ENCODE data around the gene ZNF408. TPM values are rescaled to one million over a fixed set of nuclear protein-coding genes. Genes with fewer than 3 reads are reported as not detected.

ZNF408 gene
- total and polyA plus RNA-seq, 2 of the 13 experiments (the other 11 are each of a cell fraction or from before 2014, with no cell fraction given) = 11.2 to 12.5 TPM

DNA sequence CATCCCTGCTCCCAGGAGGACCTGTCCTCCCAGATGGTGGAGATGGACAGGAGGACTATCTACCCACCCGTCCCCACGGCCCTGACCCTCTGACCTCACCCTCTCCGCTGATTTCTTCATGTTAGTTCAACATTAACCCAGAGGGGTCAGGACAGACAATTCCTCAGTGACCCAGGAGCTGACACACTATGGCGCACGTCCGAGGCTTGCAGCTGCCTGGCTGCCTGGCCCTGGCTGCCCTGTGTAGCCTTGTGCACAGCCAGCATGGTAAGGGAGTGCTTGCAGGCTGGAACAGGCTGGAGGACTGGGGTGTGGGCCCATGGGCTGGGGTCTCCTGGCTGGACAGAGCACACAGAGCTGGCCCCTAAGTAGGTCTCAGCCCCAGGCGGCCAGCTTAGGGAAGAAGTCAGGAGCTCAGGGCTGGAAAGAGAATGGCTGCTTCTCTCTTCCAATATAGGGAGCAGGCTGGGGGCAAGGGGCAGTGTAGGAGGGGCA, 18.3 kb downstream of the ZNF408 start, which contains the start of gene F2 (continued):
- TF ChIP-seq, protein P1, sequence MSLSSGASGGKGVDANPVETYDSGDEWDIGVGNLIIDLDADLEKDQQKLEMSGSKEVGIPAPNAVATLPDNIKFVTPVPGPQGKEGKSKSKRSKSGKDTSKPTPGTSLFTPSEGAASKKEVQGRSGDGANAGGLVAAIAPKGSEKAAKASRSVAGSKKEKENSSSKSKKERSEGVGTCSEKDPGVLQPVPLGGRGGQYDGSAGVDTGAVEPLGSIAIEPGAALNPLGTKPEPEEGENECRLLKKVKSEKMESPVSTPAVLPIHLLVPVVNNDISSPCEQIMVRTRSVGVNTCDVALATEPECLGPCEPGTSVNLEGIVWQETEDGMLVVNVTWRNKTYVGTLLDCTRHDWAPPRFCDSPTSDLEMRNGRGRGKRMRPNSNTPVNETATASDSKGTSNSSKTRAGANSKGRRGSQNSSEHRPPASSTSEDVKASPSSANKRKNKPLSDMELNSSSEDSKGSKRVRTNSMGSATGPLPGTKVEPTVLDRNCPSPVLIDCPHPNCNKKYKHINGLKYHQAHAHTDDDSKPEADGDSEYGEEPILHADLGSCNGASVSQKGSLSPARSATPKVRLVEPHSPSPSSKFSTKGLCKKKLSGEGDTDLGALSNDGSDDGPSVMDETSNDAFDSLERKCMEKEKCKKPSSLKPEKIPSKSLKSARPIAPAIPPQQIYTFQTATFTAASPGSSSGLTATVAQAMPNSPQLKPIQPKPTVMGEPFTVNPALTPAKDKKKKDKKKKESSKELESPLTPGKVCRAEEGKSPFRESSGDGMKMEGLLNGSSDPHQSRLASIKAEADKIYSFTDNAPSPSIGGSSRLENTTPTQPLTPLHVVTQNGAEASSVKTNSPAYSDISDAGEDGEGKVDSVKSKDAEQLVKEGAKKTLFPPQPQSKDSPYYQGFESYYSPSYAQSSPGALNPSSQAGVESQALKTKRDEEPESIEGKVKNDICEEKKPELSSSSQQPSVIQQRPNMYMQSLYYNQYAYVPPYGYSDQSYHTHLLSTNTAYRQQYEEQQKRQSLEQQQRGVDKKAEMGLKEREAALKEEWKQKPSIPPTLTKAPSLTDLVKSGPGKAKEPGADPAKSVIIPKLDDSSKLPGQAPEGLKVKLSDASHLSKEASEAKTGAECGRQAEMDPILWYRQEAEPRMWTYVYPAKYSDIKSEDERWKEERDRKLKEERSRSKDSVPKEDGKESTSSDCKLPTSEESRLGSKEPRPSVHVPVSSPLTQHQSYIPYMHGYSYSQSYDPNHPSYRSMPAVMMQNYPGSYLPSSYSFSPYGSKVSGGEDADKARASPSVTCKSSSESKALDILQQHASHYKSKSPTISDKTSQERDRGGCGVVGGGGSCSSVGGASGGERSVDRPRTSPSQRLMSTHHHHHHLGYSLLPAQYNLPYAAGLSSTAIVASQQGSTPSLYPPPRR (CRISPR knock-in tag; IDR thresholded peaks at IDR 0.05; ENCODE audit: borderline replicate concordance) = peak; percentile 92
- TF ChIP-seq ATF1 (CRISPR knock-in tag; IDR thresholded peaks at IDR 0.05) (no peak), ZNF572 (CRISPR knock-in tag; IDR thresholded peaks at IDR 0.05) (no peak), SMC3 (IDR thresholded peaks at IDR 0.05; ENCODE audit: low read length) (peak; percentile 10; the same call in 1 of the 2 replicates), MYC (CRISPR knock-in tag; IDR thresholded peaks at IDR 0.05; ENCODE audit: borderline replicate concordance) (peak; percentile 85), ZNF317 (CRISPR knock-in tag; IDR thresholded peaks at IDR 0.05) (0 out of 2 replicates have a peak, but pooled peaks have one; percentile 43), PRPF4 (IDR thresholded peaks at IDR 0.05; ENCODE audit: low read depth, low read length, poor library complexity, severe bottlenecking) (no peak), RBFOX2 (IDR thresholded peaks at IDR 0.05; ENCODE audit: low read depth, low read length) (peak; percentile 91), ZNF501 (CRISPR knock-in tag; IDR thresholded peaks at IDR 0.05) (no peak; the same call in 1 of the 2 replicates), ZNF230 (CRISPR knock-in tag; IDR thresholded peaks at IDR 0.05) (peak; percentile 89; the same call in 1 of the 2 replicates), SIN3B (IDR thresholded peaks at IDR 0.05; ENCODE audit: low read length) (no peak), SRSF1 (optimal IDR thresholded peaks at IDR 0.05; ENCODE audit: low read depth, low read length) (peak; percentile 52), MEIS2 (CRISPR knock-in tag; IDR thresholded peaks at IDR 0.05) (peak; percentile 97), DMAP1 (CRISPR knock-in tag; IDR thresholded peaks at IDR 0.05) (peak; percentile 43; the same call in 1 of the 2 replicates)
- TF ChIP-seq, protein P2, sequence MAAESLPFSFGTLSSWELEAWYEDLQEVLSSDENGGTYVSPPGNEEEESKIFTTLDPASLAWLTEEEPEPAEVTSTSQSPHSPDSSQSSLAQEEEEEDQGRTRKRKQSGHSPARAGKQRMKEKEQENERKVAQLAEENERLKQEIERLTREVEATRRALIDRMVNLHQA (CRISPR knock-in tag; IDR thresholded peaks at IDR 0.05) = no peak
- TF ChIP-seq, protein P3, sequence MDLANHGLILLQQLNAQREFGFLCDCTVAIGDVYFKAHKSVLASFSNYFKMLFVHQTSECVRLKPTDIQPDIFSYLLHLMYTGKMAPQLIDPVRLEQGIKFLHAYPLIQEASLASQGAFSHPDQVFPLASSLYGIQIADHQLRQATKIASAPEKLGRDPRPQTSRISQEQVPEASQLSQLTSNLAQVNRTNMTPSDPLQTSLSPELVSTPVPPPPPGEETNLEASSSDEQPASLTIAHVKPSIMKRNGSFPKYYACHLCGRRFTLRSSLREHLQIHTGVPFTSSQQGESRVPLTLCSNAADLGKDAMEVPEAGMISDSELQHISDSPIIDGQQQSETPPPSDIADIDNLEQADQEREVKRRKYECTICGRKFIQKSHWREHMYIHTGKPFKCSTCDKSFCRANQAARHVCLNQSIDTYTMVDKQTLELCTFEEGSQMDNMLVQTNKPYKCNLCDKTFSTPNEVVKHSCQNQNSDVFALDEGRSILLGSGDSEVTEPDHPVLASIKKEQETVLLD (CRISPR knock-in tag; IDR thresholded peaks at IDR 0.05; ENCODE audit: low read depth) = peak; percentile 39; the same call in 1 of the 2 replicates
- TF ChIP-seq, protein P4, sequence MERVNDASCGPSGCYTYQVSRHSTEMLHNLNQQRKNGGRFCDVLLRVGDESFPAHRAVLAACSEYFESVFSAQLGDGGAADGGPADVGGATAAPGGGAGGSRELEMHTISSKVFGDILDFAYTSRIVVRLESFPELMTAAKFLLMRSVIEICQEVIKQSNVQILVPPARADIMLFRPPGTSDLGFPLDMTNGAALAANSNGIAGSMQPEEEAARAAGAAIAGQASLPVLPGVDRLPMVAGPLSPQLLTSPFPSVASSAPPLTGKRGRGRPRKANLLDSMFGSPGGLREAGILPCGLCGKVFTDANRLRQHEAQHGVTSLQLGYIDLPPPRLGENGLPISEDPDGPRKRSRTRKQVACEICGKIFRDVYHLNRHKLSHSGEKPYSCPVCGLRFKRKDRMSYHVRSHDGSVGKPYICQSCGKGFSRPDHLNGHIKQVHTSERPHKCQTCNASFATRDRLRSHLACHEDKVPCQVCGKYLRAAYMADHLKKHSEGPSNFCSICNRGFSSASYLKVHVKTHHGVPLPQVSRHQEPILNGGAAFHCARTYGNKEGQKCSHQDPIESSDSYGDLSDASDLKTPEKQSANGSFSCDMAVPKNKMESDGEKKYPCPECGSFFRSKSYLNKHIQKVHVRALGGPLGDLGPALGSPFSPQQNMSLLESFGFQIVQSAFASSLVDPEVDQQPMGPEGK (CRISPR knock-in tag; IDR thresholded peaks at IDR 0.05) = peak; percentile 86
- TF ChIP-seq, protein P5, sequence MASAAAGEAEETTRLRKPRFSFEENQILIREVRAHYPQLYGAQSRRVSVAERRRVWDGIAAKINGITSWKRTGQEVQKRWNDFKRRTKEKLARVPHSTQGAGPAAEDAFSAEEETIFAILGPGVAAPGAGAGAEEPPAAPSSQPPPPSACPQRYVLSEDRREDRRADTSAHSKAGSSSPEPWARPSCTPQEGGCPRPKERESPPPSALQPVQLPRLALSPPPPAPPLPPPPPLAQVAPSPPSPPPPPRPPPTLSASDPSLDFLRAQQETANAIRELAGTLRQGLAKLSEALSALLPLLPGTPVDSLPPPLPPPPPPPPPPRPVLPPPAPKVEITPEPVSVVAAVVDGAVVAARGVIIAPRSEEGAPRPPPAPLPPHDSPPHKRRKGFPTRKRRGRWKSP (CRISPR knock-in tag; IDR thresholded peaks at IDR 0.05) = 0 out of 2 replicates have a peak, but pooled peaks have one; percentile 57
- TF ChIP-seq, protein P6, sequence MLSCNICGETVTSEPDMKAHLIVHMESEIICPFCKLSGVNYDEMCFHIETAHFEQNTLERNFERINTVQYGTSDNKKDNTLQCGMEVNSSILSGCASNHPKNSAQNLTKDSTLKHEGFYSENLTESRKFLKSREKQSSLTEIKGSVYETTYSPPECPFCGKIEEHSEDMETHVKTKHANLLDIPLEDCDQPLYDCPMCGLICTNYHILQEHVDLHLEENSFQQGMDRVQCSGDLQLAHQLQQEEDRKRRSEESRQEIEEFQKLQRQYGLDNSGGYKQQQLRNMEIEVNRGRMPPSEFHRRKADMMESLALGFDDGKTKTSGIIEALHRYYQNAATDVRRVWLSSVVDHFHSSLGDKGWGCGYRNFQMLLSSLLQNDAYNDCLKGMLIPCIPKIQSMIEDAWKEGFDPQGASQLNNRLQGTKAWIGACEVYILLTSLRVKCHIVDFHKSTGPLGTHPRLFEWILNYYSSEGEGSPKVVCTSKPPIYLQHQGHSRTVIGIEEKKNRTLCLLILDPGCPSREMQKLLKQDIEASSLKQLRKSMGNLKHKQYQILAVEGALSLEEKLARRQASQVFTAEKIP (CRISPR knock-in tag; IDR thresholded peaks at IDR 0.05; ENCODE audit: borderline replicate concordance) = no peak
